Sigmoid colon (tissue), 4 donors: ENCODE data around the gene UBN2.

Experiments used
- CTCF ChIP-seq, 4 experiments: fragments of 450-650 bp in 3 of 4; fragments of 200-600 bp in 1 of 4; IDR thresholded peaks; one replicate each; pipeline ENCODE4 v1.5.1; 2016 to 2019; ENCODE audit warnings: antibody characterized with exemption in 4 of 4, mild to moderate bottlenecking in 3 of 4, moderate library complexity in 2 of 4
- EP300 ChIP-seq, 4 donors: sonication (generic); formaldehyde crosslinking; IDR thresholded peaks; one replicate each; pipeline ENCODE4 v1.6.1; 2017; ENCODE audit warnings: antibody characterized with exemption in 4 of 4
- POLR2AphosphoS5 ChIP-seq, 4 donors: sonication (generic); formaldehyde crosslinking; IDR thresholded peaks; one replicate each; pipeline ENCODE4 v1.6.1; 2017; ENCODE audit warnings: antibody characterized with exemption in 4 of 4

GRCh38 chr7:139203992-139204391 is 27.0 kb upstream of the UBN2 start:
- TF ChIP-seq CTCF (IDR thresholded peaks at IDR 0.05) (no peak), EP300 (IDR thresholded peaks at IDR 0.05) (no peak), POLR2AphosphoS5 (IDR thresholded peaks at IDR 0.05) (no peak)
